A204.1 (cell line): ENCODE data around the gene POMGNT2.

ENCODE experiments used
- FAIRE-seq: peaks from 2 replicates; lab custom pipeline; 2012; peaks lifted over from hg19 to GRCh38; lab: Jason Lieb, UNC

POMGNT2 gene

DNA sequence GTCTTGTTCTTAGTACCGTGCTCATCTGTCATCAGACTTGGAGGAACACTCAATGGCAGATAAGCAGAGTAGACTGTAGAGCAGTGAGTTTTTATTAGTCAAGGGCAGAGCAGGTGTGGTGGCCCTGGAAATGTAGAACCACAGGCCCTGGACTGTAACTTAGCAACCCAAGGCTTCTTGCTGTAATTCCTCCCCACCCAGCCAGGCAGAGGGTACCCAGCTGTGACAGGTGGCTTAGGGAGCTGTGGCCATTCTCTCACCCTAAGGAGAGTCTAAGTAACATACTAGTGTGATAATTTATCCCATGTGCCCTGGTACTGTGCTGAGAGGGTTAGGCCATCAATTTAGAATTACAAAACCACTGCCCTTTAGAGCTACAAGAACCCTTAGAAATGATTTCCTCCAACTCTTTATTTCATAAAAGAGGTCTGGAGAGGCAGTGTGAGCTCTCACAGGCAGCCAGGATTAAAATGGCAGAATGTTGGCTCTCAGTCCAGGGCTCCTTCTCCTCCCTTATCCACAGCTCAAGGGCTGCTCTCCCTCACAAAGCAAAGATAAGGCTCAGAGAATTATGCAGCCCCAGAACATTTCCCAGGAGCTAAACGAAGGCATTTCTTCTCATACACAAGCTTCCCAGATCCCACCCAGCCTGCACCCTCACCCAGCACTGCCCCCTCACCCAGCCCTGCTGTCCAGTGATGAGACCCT, 3.0 kb downstream of the POMGNT2 start:
- no peak for FAIRE-seq

GRCh38 chr3:43098761-43099160, 7.1 kb downstream of the POMGNT2 start:
- FAIRE-seq: no peak

GRCh38 chr3:43097400-43098080, 8.3 kb downstream of the POMGNT2 start:
- no peak for FAIRE-seq

GRCh38 chr3:43096761-43097160, 9.1 kb downstream of the POMGNT2 start:
- no peak for FAIRE-seq

DNA sequence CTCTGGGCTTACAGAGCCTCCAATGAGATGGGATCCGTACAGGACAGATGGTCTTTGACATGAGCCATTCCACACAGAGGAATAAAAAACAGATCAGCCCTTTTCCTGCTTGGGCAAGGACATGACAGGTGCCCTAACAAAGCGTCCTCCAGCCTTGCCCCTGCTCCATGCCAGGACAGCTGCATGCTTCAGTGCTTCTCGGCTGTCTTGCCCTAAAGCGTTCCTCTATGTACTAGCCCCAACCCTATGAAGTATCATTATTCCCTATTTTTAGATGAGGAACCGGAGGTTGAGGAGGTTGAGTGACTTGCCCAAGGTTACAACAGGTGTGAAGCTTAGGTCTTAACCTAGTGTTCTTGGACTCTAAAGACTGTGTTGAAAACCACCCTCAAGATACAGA, 10.5 kb downstream of the POMGNT2 start:
- no peak for FAIRE-seq

DNA sequence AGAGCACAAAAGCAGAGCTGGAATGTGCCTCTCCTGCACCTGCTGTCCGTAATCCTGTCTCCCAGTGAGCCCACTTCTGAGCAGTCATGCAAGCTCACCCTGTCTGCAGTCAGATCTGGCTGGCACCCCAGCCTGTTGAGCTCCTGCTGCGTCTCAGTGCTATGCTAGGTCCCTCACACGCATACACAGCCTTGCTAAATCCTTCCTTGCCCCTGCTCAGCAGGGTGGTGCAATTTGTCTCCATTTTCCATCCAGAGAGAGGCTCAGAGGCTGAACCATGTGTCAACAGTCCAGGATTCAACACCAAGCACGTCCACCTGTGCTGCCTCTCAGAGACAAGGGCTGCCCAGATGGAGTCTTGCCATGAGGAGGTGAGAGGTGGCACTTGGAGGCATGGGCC, 11.0 kb downstream of the POMGNT2 start:
- no peak for FAIRE-seq

DNA sequence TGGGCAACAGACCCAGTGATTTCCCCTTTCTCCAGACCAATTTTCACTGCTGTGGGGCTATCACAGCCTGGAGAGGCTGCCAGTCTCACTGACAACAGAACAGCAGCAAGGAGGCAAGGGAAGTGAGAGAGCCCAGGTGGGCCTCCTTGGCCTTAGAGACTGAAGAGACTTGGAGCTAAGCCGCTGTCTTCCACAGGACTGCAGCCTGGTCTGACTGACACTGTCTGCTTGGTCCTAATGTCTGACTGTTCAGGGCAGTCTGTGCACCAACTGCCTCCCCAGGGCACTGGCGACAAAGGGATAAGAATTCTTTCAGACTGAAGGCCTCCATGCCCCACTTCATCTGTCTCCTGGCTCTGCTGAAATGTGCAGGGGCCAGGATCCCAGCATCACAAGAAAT, 11.5 kb downstream of the POMGNT2 start:
- FAIRE-seq: no peak

- no peak for FAIRE-seq
Measured at GRCh38 chr3:43093974-43094373, 11.9 kb downstream of the POMGNT2 start.

- no peak for FAIRE-seq
Measured at GRCh38 chr3:43093006-43093405, 12.9 kb downstream of the POMGNT2 start.

- FAIRE-seq: no peak
Measured at GRCh38 chr3:43091481-43091880, 14.4 kb downstream of the POMGNT2 start.

GRCh38 chr3:43090238-43090637, 15.6 kb downstream of the POMGNT2 start:
- FAIRE-seq: no peak

DNA sequence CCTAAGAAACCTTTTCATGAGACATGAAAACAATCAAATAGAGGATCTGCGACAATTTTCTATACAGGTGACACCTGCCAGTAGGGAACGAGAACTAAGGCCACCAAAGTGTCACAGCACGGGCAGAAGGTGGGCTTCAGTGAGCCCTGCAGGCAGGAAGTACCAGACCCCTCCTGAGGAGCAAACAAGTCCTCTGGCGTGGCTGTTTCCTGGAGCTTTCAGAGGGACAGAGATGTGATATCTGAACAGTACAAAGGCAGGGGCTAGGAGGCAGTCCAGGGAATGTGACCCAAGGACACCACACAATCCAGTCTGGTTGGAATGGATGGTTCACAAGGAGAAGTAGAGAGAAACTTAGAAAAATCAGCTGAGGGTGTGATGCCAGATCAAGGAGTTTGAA, 16.8 kb downstream of the POMGNT2 start:
- FAIRE-seq: no peak

- FAIRE-seq: no peak
Measured at GRCh38 chr3:43087249-43087776, 18.6 kb downstream of the POMGNT2 start.

DNA sequence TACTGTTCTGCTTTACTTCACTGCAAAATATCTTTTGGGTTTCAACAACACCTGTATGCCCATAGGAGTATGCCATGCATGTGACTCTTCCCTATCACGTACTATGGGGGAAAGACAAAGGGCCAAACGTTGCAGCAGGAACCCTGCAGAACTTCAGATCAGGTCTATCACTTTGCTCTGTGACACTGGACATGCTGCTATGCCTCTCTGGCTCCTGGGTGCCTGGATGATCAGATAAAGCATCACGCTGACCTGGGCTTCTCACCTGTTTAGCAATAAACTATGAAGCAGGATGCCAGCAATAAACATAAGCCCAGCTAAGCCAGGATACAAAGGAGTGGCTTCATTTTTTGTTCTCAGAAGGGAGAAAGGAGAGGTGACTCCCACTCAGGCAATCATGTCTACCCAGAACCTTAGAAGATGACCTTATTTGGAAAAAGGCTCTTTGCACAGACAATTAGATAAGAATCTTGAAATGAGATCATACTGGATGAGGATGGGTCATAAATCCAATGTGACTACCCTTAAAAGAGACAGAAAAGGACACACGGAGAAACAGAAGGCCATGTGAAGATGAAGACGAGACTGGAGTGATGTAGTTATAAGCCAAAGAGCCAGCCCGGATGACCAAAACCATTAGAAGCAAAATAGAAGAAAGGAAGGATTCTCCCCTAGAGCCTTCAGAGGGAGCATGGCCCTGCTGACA, 19.3 kb downstream of the POMGNT2 start:
- no peak for FAIRE-seq

DNA sequence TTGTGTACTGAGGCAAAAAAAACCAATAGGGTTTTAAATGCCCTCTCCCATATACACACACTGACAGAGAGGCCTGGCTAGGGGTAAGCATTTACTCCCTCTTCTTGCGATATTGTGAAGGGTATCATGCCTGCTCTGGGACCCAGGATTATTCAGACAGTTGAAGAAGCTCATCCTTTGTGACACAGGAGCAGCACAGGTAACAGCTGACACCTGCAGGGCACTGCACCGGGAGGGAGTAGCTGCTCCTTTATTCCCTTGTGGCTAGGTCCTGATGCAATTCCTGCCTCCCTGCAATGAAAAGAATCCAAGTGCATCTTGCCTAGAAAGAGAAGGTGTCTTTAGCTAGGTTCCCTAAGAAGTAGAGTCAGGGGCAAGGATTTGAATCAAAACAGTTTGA, 23.4 kb downstream of the POMGNT2 start:
- no peak for FAIRE-seq

DNA sequence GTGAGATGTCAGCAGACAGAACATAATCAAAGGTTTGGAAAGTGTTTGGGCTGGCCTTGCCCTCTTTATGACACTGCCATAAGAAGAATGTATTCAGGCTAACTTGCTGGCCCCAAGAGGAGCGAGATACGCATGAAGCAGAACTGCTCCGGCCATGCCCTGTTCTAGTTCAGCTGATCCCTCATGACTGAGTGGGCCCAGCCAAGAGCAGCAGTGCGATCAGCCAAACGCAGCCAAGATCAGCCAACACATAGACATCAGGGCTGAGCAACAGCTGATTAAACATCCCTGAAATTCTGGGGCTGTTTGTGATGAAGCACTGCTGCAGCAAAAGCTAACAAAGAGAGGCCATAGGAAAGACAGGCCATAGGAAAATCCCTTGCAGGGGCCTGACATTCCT, 24.1 kb downstream of the POMGNT2 start:
- no peak for FAIRE-seq

GRCh38 chr3:43080726-43081568, 24.9 kb downstream of the POMGNT2 start:
- no peak for FAIRE-seq

DNA sequence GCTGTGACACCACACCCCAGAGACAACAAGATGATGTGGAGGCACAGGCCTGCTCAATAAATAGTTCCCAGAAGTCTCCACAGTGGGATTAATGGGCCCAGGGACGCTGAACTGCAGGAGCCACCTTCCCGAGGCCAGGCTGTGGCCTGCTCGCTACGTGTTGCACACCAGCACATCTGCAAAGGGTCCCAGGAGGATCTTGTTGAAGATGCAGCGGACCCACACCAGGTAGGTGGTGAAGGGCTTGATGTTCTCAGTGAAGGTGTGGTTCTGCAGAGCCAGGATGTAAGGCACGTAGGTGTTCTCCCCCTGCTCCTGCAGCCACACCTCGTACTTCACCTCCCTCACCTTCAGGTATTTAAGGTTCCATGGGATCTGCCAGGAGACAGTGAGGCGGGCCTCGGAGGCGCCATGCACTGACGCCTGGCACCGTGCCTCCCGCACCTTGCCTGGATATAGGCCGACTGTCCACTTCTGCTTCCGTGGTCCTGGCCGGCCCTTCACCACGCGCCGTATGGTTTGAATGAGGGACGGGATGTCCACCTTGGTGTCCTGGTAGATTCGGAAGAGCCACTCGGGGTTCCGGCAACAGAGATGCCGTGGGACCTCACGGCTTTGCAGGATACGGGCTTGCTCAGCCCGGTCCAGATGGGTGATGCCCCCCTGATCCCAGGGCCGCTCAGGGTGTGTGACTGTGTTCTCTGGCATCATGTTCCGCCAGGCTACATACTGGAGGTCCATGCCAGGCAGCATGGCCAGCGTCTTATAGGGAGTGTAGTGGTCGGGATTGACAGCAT, 26.1 kb downstream of the POMGNT2 start:
- FAIRE-seq: no peak

DNA sequence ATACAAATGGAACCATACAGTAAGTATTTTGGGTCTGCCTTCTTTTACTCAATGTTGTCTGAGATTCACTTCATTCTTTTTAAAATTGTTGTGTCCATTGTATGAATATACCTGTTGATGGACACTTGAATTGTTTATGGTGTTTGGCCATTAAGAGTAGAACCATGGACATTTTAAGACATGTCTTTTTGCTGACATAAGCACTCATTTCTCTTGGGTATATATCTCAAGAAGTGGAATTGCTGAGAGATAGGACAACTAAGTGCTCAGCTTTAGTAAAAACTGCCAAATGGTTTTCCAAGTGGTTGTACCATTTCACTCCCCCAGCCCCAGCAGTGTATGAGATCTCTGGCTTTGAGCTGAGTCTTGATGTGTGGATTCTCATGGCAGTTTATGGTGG, 28.2 kb downstream of the POMGNT2 start:
- FAIRE-seq: no peak

- FAIRE-seq: no peak
Measured at GRCh38 chr3:43077261-43077660, 28.6 kb downstream of the POMGNT2 start.

- FAIRE-seq: no peak
Measured at GRCh38 chr3:43076857-43077256, 29.0 kb downstream of the POMGNT2 start.
